A549 treated with AZD9567 at 1 μM for 4 hours (cell line): ENCODE results near the gene ZNF319. TPM values are rescaled to one million over a fixed set of nuclear protein-coding genes. Genes with fewer than 3 reads are reported as not detected.

ENCODE experiments used
- total RNA-seq: library from RNA; stranded (reverse); fragments of 200-300 nt; extraction: Qiagen RNA extraction; gene quantifications from 5 replicates; pipeline ENCODE4 v1.2.3, GENCODE V29; 2022; ENCODE audit not compliant: insufficient read depth

Gene ZNF319
- total RNA-seq: 12.9 to 17.1 TPM (median 13.8 TPM) in 5 replicates

DNA sequence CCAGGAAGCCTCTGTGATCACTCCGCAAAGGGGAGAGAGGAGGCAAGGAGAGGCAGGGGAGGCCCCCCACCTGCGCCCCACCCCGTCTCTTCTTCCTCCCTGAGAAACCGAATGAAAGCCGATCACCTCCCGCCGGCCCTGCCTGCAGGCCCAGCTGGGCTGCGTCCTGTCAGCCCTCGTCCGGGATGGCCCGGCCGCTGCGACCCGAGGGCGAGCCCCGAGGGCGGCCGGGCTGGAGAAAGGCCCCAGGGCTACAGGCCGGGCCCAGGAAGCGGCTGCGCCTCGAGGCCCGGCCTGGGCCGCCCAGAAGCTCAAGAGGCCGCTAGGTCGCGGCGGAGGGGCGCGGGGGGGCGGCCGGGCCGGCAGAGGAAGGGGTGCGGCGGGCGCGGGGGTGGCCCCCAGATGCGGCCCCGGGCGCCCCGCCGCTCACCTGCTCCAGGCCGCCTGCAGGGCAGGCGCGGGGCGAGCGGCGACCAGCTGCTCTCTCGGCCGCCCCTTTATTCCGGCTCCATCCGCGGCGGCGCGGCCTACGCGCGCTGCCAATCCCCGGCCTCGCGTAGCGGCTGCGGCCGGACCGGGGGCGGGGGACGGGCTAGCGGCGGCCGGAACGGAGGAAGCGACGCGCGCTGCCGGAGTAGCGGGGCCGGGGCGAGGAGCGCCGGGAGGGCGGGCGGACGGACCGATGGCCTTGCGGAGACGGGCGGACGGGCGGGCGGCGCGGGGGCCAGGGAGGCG lies at the start of gene ZNF319:
TSS of gene ZNF319 (minus strand) at position 702 of the 735 bp plus-strand sequence. CDS start 2,407 bp downstream, outside the sequence.

DNA sequence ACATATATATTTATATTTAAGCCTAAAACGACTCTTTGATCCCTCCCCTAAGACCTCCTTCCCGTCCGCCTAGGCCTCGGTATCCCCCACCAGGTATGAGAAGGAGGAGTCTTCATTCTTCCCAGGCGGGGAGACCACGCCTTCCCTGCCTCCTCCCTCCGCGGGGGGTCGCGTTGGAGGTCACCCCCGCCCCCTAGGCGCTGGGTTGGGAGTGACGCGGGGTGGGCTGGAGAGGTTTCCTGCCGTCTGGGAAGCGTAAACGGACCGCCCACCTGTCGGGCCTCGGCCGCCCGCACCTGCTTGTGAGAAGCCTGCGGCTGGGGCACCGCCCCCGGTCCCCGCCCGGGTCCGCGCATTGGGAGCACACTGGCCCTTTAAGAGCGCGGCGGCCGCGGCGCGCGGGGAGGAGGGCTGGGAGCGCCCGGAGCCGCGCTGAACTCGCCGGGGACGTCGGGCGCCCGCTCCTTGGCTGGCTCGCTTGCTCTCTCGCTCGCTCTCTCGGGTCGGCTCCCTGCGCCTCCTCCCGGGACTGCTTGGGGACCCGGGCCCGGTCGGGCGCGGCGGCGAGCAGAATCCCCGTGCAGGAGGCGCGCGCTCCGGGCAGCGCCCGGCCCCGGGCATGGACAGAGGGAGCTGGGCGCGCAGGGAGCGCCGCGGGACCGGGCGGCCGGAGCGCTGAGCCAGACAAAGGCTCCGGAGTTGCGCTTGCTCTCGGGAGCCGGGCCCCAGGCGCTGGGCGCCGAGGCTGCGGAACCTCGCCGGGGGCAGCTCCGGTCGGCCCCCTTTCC lies 25.1 kb upstream of the ZNF319 start, which contains the start of gene MMP15:
TSS of gene MMP15 (plus strand) at position 404 of the 788 bp plus-strand sequence. CDS start 597 bp downstream, outside the sequence.

DNA sequence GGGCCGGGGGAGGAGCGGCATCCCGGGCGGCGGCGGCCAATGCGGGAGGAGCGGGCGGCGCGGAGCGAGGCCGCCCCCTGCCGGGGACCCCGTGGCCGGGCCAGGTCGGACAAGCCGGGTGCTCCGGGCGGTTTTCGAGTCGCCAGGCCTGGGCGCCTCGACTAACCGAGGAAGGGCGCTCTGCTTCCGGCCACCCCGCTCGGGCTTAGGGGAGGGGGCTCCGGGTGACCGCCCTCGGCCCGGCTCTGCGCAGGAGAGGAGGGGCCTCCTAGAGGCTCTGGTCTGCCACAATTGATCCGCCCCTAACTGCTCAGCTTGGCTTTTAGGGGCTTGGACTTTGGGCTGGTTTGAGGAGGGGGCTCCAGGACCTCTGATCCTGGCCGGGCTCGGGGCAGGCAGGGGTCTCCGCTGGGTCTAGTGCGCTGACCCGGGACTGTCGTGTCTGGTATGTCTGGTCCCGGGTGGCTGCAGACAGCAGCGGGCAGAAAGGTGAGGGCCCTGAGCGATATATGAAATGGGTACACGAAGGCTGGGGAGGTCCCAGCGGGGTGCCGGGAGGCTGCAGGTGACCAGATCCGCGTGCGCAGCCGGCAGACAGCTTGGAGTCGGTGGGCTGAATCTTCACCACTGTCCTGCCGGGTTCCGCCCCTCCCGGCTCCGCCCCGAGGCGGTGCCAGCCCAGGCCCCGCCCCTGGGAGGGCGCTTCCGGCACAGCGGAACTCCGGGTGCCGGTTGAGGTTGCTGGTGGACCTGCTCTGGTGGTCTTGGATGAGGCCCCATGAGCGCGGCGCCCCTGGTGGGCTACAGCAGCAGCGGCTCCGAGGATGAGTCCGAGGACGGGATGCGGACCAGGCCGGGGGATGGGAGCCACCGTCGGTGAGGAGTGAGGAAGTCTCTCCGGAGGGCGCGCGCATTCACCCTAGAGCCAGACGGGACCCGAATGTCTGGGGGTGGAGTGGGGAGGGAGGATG lies 519 bp upstream of the ZNF319 start, which contains the start of gene USB1:
TSS of gene USB1 (plus strand) at position 702 of the 971 bp plus-strand sequence. CDS start at position 779, 77 bp downstream.

DNA sequence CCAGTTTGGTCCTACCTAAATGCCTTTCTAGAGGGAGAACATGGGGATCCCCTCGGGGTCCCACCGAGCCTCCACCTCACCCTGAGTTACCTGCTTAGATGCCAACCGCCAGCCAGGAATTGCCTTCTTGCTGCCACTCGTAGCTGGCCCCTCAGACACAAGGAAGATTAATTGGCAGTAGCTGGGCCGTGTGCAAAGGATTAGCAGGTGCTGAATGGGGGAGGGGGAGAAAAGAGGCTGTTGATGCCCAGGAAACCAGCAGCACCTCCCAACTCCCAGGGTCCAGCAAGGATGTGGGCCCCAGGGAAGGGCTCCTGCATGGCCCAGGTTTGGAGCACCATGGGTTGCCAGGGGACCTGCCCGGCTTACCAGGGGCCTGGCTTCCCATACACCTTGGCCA lies 29.5 kb downstream of the ZNF319 start, which contains the start of gene CNGB1:
TSS of gene CNGB1 (minus strand) at position 159 of the 400 bp plus-strand sequence. CDS start 3,842 bp downstream, outside the sequence.

Other genes with a start within 250 kb of the ZNF319 start
- gene KIFC3, start 198.2 kb downstream of the ZNF319 start, total RNA-seq: 92.5 to 142 TPM (median 136 TPM) in 5 replicates
- 0.02 to 0.16 TPM (median 0.12 TPM) in 4 of 5 replicates, not detected in the other for gene CNGB1, start 29.5 kb downstream of the ZNF319 start, total RNA-seq
- 75.5 to 161 TPM (median 81.9 TPM) in 5 replicates for gene USB1, start 735 bp upstream of the ZNF319 start, total RNA-seq
- gene MMP15, start 25.1 kb upstream of the ZNF319 start, total RNA-seq: 22.4 to 40.1 TPM (median 37.5 TPM) in 5 replicates
- gene CFAP20, start 128.7 kb upstream of the ZNF319 start, total RNA-seq: 49.8 to 60.7 TPM (median 58.8 TPM) in 5 replicates
- 51.2 to 76.0 TPM (median 53.3 TPM) in 5 replicates for gene CSNK2A2, start 197.4 kb upstream of the ZNF319 start, total RNA-seq